Ureter (tissue), 1 donor: ENCODE measurements around the gene PXK. TPM values are rescaled to one million over a fixed set of nuclear protein-coding genes. Genes with fewer than 3 reads are reported as not detected.
"Not testable (repeated sequence)": the region's sequence is repeated elsewhere in the genome, so short reads cannot be mapped to it uniquely, and the experiment has no call there.

Source experiments
- DNase-seq: peaks from one replicate; pipeline ENCODE4 v3.0.0-alpha.2; 2020; ENCODE audit warnings: low spot score
- total RNA-seq: library from RNA; stranded (reverse); gene quantifications from one replicate; pipeline ENCODE4 v1.2.4, GENCODE V29; 2023
- donor health status: DM: yes; HTN: yes; CAD: no.

Gene PXK
- total RNA-seq, 1 donor from 2014 or later: 26.8 TPM

- DNase-seq: no peak
Measured at GRCh38 chr3:58419780-58420507, 87.3 kb downstream of the PXK start.

GRCh38 chr3:58421004-58421403, 88.3 kb downstream of the PXK start:
- DNase-seq: no peak

- DNase-seq: no peak
Measured at GRCh38 chr3:58422756-58423325, 90.1 kb downstream of the PXK start.

GRCh38 chr3:58424613-58425012, 91.9 kb downstream of the PXK start:
- no peak for DNase-seq

- no peak for DNase-seq
Measured at GRCh38 chr3:58425782-58426181, 93.1 kb downstream of the PXK start.

GRCh38 chr3:58427661-58428361, 95.1 kb downstream of the PXK start:
- DNase-seq: no peak

GRCh38 chr3:58429657-58430056, 97.0 kb downstream of the PXK start:
- no peak for DNase-seq

GRCh38 chr3:58432905-58433304, 100.2 kb downstream of the PXK start:
- no peak for DNase-seq

GRCh38 chr3:58433400-58434167, 100.9 kb downstream of the PXK start, which contains the start of gene PDHB:
PDHB (minus strand) TSS chr3:58433832; CDS start chr3:58433809, 23 bp downstream.
- peak; percentile 93 for DNase-seq

GRCh38 chr3:58434168-58434504, 101.4 kb downstream of the PXK start:
- no peak for DNase-seq

GRCh38 chr3:58434511-58434910, 101.8 kb downstream of the PXK start:
- no peak for DNase-seq

GRCh38 chr3:58434990-58435389, 102.3 kb downstream of the PXK start:
- peak; percentile 48 for DNase-seq

- DNase-seq: not testable (repeated sequence)
Measured at GRCh38 chr3:58437276-58437675, 104.6 kb downstream of the PXK start.

GRCh38 chr3:58440996-58441355, 108.3 kb downstream of the PXK start:
- DNase-seq: not testable (repeated sequence)

- DNase-seq: no peak
Measured at GRCh38 chr3:58441514-58442450, 109.1 kb downstream of the PXK start.

- DNase-seq: no peak
Measured at GRCh38 chr3:58452176-58452575, 119.5 kb downstream of the PXK start.

GRCh38 chr3:58459160-58459559, 126.5 kb downstream of the PXK start:
- no peak for DNase-seq

- DNase-seq: no peak
Measured at GRCh38 chr3:58462829-58463180, 130.1 kb downstream of the PXK start.

- peak; percentile 59 for DNase-seq
Measured at GRCh38 chr3:58463181-58463941, 130.7 kb downstream of the PXK start.

GRCh38 chr3:58463942-58464271, 131.2 kb downstream of the PXK start:
- DNase-seq: no peak

- DNase-seq: no peak
Measured at GRCh38 chr3:58464866-58465265, 132.2 kb downstream of the PXK start.
